Measurements from ENCODE around the gene NENF.

NENF gene

GRCh38 chr1:212484701-212485570 lies 52.2 kb downstream of the NENF start:
- Mint-ChIP-seq H3K36me3 (ENCODE audit: insufficient read depth) (no peaks in the 10 kb centered on the region), H3K27me3 (peaks cover 0 to 19% of the 10 kb centered on the region in 2 donors), H3K9me3 (no peaks in the 10 kb centered on the region), H3K4me1 (ENCODE audit: low read depth in 2 of 2) (peaks cover 5 to 13% of the 10 kb centered on the region in 2 donors), H3K4me3 (no peak overlapping the region), H3K27ac (peak overlapping the region in 1 of 2 donors; percentile 1)
- ATAC-seq (replicated peaks) (no peak), DNase-seq (no peak)

- ATAC-seq (replicated peaks) (no peak), DNase-seq (no peak)
- Mint-ChIP-seq H3K9me3 (no peaks in the 10 kb centered on the region), H3K36me3 (ENCODE audit: insufficient read depth) (no peaks in the 10 kb centered on the region), H3K27ac (no peak overlapping the region), H3K4me1 (ENCODE audit: low read depth in 2 of 2) (peaks cover 5 to 10% of the 10 kb centered on the region in 2 donors), H3K27me3 (peaks cover 0 to 19% of the 10 kb centered on the region in 2 donors), H3K4me3 (no peak overlapping the region)
These were observed 52.8 kb downstream of the NENF start for GRCh38 chr1:212485571-212485912.

DNA sequence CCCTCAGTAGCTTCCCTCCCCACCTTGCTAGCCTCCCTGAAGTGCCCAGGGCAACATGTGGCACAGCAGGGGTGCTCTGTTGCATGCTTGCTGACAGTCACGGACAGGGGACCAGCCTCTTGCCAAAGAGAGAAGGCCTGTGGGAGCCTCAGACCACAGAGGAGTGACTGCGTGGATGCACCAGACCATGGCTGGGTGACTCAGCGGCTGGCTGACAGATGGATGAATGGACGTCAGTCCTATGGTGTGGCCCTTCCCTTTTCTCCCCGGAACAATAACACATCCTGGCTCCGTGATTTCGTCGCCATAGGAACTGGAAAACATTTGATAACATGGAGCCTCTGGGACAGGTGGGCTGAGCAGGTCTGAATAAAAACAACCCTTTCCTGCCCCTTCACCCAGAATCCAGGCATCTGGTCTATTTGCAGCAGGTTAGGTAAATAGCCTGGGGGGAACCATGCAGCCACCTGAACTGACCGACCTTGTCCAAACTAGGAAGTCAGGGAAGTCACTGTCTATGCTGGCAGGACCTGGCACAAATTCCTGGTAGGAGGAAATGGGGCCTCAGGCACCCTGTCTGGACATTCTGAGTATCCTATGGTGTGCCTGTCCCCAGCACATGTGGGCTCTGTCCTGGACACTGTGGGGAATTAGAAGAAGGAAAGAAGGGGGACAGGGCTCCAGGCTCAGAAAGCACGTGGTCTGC lies 53.3 kb downstream of the NENF start:
- H3K4me3 Mint-ChIP-seq, result no peak overlapping the region
- no peak for DNase-seq
- no peaks in the 10 kb centered on the region for H3K9me3 Mint-ChIP-seq
- peaks cover 2 to 5% of the 10 kb centered on the region in 2 donors for H3K4me1 Mint-ChIP-seq (ENCODE audit: low read depth in 2 of 2)
- H3K27me3 Mint-ChIP-seq, result peaks cover 0 to 19% of the 10 kb centered on the region in 2 donors
- no peaks in the 10 kb centered on the region for H3K36me3 Mint-ChIP-seq (ENCODE audit: insufficient read depth)
- ATAC-seq (replicated peaks), result peak; percentile 42
- no peak overlapping the region for H3K27ac Mint-ChIP-seq

DNA sequence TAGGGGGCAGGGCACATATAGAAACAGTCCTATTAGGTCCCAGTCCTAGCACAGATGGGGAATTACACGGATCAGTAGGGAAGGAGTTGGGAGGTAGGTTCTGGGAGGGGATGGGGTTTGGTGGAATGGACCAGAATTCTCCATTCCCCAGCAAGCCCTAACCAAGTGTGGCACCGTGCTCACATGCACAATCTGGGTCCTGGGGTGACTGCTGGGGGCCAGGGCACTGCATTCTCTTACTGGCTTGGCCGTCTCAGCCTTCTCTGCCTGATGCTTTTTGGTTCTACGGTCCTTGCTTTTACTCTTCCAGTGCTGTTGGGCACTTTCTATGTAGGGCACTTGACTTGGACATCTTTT lies 53.9 kb downstream of the NENF start:
- H3K4me1 Mint-ChIP-seq (ENCODE audit: low read depth in 2 of 2), result peaks cover 2 to 4% of the 10 kb centered on the region in 2 donors
- no peak overlapping the region for H3K4me3 Mint-ChIP-seq

GRCh38 chr1:212487286-212487685 lies 54.6 kb downstream of the NENF start:
- Mint-ChIP-seq H3K9me3 (no peaks in the 10 kb centered on the region), H3K4me3 (no peak overlapping the region), H3K36me3 (ENCODE audit: insufficient read depth) (no peaks in the 10 kb centered on the region), H3K4me1 (ENCODE audit: low read depth in 2 of 2) (peaks cover 0 to 1% of the 10 kb centered on the region in 2 donors), H3K27me3 (peaks cover 10 to 17% of the 10 kb centered on the region in 2 donors), H3K27ac (no peak overlapping the region)
- DNase-seq (no peak), ATAC-seq (replicated peaks) (no peak)

More for the DNA sequence above, 53.9 kb downstream of the NENF start:
- ATAC-seq (replicated peaks) (no peak), DNase-seq (no peak)
- no peaks in the 10 kb centered on the region for H3K9me3 Mint-ChIP-seq
- no peak overlapping the region for H3K27ac Mint-ChIP-seq
- H3K27me3 Mint-ChIP-seq, result peaks cover 4 to 21% of the 10 kb centered on the region in 2 donors
- H3K36me3 Mint-ChIP-seq (ENCODE audit: insufficient read depth), result no peaks in the 10 kb centered on the region

GRCh38 chr1:212487774-212488435 lies 55.2 kb downstream of the NENF start:
- peaks cover 0 to 1% of the 10 kb centered on the region in 2 donors for H3K4me1 Mint-ChIP-seq (ENCODE audit: low read depth in 2 of 2)
- H3K4me3 Mint-ChIP-seq, result no peak overlapping the region
- ATAC-seq (replicated peaks), result no peak
- H3K9me3 Mint-ChIP-seq, result no peaks in the 10 kb centered on the region
- H3K27ac Mint-ChIP-seq, result no peak overlapping the region
- no peak for DNase-seq
- no peaks in the 10 kb centered on the region for H3K36me3 Mint-ChIP-seq (ENCODE audit: insufficient read depth)
- peaks cover 10 to 17% of the 10 kb centered on the region in 2 donors for H3K27me3 Mint-ChIP-seq

DNA sequence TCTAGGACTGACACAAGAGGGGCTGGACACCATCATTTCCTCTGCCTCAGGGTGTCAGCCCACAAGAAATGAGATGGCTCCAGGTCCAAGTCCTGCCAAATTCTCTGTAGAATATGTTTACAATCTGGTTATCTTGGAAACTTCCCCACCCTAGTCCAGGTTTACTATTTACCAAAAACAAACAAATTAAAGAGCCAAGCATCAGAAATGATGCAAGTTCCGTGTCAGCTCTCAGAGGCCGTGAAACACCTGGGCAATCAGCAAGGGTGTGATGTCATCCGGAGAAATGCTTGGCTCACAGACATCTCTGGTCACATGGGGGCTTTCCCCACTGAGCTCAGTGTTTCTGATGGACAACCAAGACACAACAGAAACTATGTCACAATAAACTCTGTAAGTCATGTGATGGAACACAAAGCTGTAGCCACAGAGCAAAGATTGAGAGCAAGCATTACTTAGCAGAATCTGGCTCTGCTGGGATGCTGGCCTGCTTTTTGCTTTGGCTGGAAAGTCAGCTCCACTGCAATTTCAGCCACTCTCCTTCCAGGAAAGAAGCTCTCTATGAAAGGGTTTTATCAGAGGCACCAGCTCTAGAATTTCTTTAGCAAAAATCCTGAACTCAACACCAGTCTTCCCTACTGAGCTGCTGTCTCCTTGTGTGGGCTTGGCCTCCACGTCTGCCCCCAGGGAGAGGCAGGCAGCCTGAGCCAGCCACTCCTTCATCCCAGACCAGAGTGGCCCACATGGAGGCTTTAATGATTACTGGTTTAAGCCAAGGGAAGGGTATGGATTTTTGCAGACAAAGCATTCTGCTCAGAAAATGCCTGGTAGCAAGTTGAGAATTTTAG lies 55.9 kb downstream of the NENF start:
- peaks cover 0 to 1% of the 10 kb centered on the region in 2 donors for H3K4me1 Mint-ChIP-seq (ENCODE audit: low read depth in 2 of 2)
- H3K27ac Mint-ChIP-seq, result no peak overlapping the region
- H3K4me3 Mint-ChIP-seq, result no peak overlapping the region
- no peaks in the 10 kb centered on the region for H3K9me3 Mint-ChIP-seq
- no peaks in the 10 kb centered on the region for H3K36me3 Mint-ChIP-seq (ENCODE audit: insufficient read depth)
- peaks cover 10 to 15% of the 10 kb centered on the region in 2 donors for H3K27me3 Mint-ChIP-seq
- peak; percentile 61 for ATAC-seq (replicated peaks)
- DNase-seq, result no peak

- no peak for DNase-seq
These were observed 56.7 kb downstream of the NENF start for GRCh38 chr1:212489284-212489859.

GRCh38 chr1:212490276-212490675 lies 57.6 kb downstream of the NENF start:
- H3K36me3 Mint-ChIP-seq (ENCODE audit: insufficient read depth), result no peaks in the 10 kb centered on the region
- peaks cover 0 to 1% of the 10 kb centered on the region in 2 donors for H3K4me1 Mint-ChIP-seq (ENCODE audit: low read depth in 2 of 2)
- ATAC-seq (replicated peaks) (no peak), DNase-seq (no peak)
- H3K9me3 Mint-ChIP-seq, result no peaks in the 10 kb centered on the region
- no peak overlapping the region for H3K4me3 Mint-ChIP-seq
- H3K27ac Mint-ChIP-seq, result no peak overlapping the region
- H3K27me3 Mint-ChIP-seq, result peaks cover 7 to 10% of the 10 kb centered on the region in 2 donors

More at GRCh38 chr1:212489284-212489859, 56.7 kb downstream of the NENF start:
- peaks cover 0 to 1% of the 10 kb centered on the region in 2 donors for H3K4me1 Mint-ChIP-seq (ENCODE audit: low read depth in 2 of 2)
- H3K36me3 Mint-ChIP-seq (ENCODE audit: insufficient read depth), result no peaks in the 10 kb centered on the region
- no peaks in the 10 kb centered on the region for H3K9me3 Mint-ChIP-seq
- no peak overlapping the region for H3K4me3 Mint-ChIP-seq
- ATAC-seq (replicated peaks), result no peak
- H3K27me3 Mint-ChIP-seq, result peaks cover 8 to 10% of the 10 kb centered on the region in 2 donors
- no peak overlapping the region for H3K27ac Mint-ChIP-seq

DNA sequence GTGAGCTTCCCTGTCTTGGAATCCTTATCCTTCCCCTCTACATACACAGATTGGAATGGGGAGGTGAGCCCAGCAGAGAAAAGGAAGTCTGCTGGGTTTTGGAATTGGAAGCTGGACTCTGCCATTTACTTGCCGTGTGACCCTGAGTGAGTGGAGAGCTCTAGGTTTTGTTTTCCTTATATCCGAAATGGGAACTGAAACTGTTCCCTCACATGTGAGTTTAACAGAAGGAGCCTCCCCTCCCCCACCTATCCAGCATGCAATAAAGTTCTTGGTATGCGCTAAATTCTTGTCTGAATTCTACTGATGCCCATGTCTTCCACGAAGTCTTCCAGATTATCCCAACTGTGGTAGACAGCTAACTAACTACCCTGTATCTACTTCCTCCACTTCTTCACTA lies 58.7 kb downstream of the NENF start:
- ATAC-seq (replicated peaks) (no peak), DNase-seq (no peak)
- no peak overlapping the region for H3K4me3 Mint-ChIP-seq
- H3K36me3 Mint-ChIP-seq (ENCODE audit: insufficient read depth), result peaks cover 3% of the 10 kb centered on the region
- no peak overlapping the region for H3K27ac Mint-ChIP-seq
- H3K9me3 Mint-ChIP-seq, result no peaks in the 10 kb centered on the region
- peaks cover 12 to 14% of the 10 kb centered on the region in 2 donors for H3K27me3 Mint-ChIP-seq
- peaks cover 0 to 1% of the 10 kb centered on the region in 2 donors for H3K4me1 Mint-ChIP-seq (ENCODE audit: low read depth in 2 of 2)

Measured in effector memory CD8-positive, alpha-beta T cell (primary cell).